CD4-positive, alpha-beta T cell (primary cell): ENCODE results near the gene MDM4. TPM values are rescaled to one million over a fixed set of nuclear protein-coding genes. Genes with fewer than 3 reads are reported as not detected.

Experiments used
- ATAC-seq: fragments of 200-7000 bp; cut with Tn5 transposase; one replicate; pipeline ENCODE4 v1.10.0; 2022; ENCODE audit warnings: mild to moderate bottlenecking; ENCODE audit not compliant: poor library complexity
- CTCF ChIA-PET: fragments of 350-600 bp; sonication (Branson Sonifier 250); formaldehyde crosslinking; loops from one replicate; lab custom pipeline; 2021; ENCODE audit warnings: antibody characterized with exemption, inconsistent platforms; lab: Charles Lee
- POLR2A ChIA-PET: fragments of 350-600 bp; sonication (Branson Sonifier 250); formaldehyde crosslinking; loops from one replicate; lab custom pipeline; 2021; ENCODE audit warnings: antibody characterized with exemption, inconsistent platforms; lab: Charles Lee
- DNase-seq, 14 experiments: peaks; one replicate each; pipeline ENCODE4 v3.0.0-alpha.2; 2013 to 2020; ENCODE audit warnings: mixed read lengths in 2 of 14
- H3K27ac ChIP-seq, 2 donors: one replicate each; pipeline versions ENCODE4 v1.5.1 to v1.7.0; 2013; ENCODE audit warnings: low read length in 2 of 2, low read depth in 1 of 2, mild to moderate bottlenecking in 1 of 2
- H3K27me3 ChIP-seq, 2 experiments: 1 replicate in 1 of 2; 2 replicates in 1 of 2; pipeline versions ENCODE4 v1.6.1 to v1.7.0; 2013; ENCODE audit warnings: low read length in 2 of 2, control low read depth in 1 of 2, mild to moderate bottlenecking in 1 of 2, moderate library complexity in 1 of 2; ENCODE audit not compliant: insufficient read depth in 2 of 2, control insufficient read depth in 1 of 2
- H3K36me3 ChIP-seq: one replicate; pipeline ENCODE4 v1.6.1; 2013; ENCODE audit warnings: low read length, control low read depth; ENCODE audit not compliant: insufficient read depth
- H3K4me1 ChIP-seq: one replicate; pipeline ENCODE4 v1.6.1; 2013; ENCODE audit warnings: low read length, control low read depth; ENCODE audit not compliant: insufficient read depth
- H3K4me3 ChIP-seq: one replicate; pipeline ENCODE4 v1.5.1; 2013; ENCODE audit warnings: mild to moderate bottlenecking, low read length, moderate library complexity
- H3K9me3 ChIP-seq, 2 experiments: 1 replicate in 1 of 2; 2 replicates in 1 of 2; pipeline versions ENCODE4 v1.6.1 to v1.7.0; 2013; ENCODE audit warnings: low read length in 2 of 2, mild to moderate bottlenecking in 2 of 2, control low read depth in 1 of 2, moderate library complexity in 1 of 2; ENCODE audit not compliant: control insufficient read depth in 1 of 2, insufficient read depth in 1 of 2
- H3K27ac Mint-ChIP-seq: one replicate; pipeline ENCODE4 v1.8.0; 2020; ENCODE audit warnings: mixed read lengths
- H3K27me3 Mint-ChIP-seq: one replicate; pipeline ENCODE4 v1.8.0; 2021; ENCODE audit warnings: mixed read lengths
- H3K36me3 Mint-ChIP-seq: one replicate; pipeline ENCODE4 v1.8.0; 2021; ENCODE audit warnings: low read depth, mixed read lengths
- H3K4me1 Mint-ChIP-seq: one replicate; pipeline ENCODE4 v1.8.0; 2021; ENCODE audit warnings: low read depth, mixed read lengths
- H3K4me3 Mint-ChIP-seq: one replicate; pipeline ENCODE4 v1.8.0; 2020; ENCODE audit warnings: mild to moderate bottlenecking, mixed read lengths
- H3K9me3 Mint-ChIP-seq: one replicate; pipeline ENCODE4 v1.8.0; 2020; ENCODE audit warnings: mixed read lengths
- CTCF ChIP-seq: fragments of 200-600 bp; IDR thresholded peaks from one replicate; pipeline ENCODE4 v1.8.0; 2022; ENCODE audit warnings: antibody characterized with exemption, mild to moderate bottlenecking
- intact Hi-C, 2 experiments: fragments of 100-400 bp; cut with DNase I in 1 of 2; cut with micrococcal nuclease in 1 of 2; formaldehyde crosslinking; loops; one replicate each; pipeline versions ENCODE4 v1.15.1 to v1.9.0; 2023 to 2025; cut with DNase I, micrococcal nuclease
- total RNA-seq, 174 experiments: library from RNA in 2 of 174; stranded (reverse) in 2 of 174; gene quantifications; one replicate each; pipeline ENCODE4 v1.2.3 and lab custom pipeline; 2021 to 2026

The MDM4 gene
- total RNA-seq, 2 experiments from 2014 or later, result 260 to 266 TPM

- no peaks in the 10 kb centered on the region for H3K9me3 Mint-ChIP-seq
These were observed 47.6 kb downstream of the MDM4 start for GRCh38 chr1:204563780-204564179.

GRCh38 chr1:204564835-204565234, 48.6 kb downstream of the MDM4 start:
- peaks cover 67% of the 10 kb centered on the region for H3K36me3 Mint-ChIP-seq
- Histone ChIP-seq H3K9me3 (no peaks in the 10 kb centered on the region), H3K4me1 (peaks cover 37% of the 10 kb centered on the region), H3K27me3 (no peaks in the 10 kb centered on the region), H3K36me3 (peaks cover 21% of the 10 kb centered on the region), H3K4me3 (no peak overlapping the region), H3K27ac (no peak overlapping the region)
- DNase-seq (peak in 4 of 14 experiments; percentile 12 to 64 (median 60)), ATAC-seq (peak; percentile 43)
- peak overlapping the region; percentile 80 for H3K27ac Mint-ChIP-seq
- no peaks in the 10 kb centered on the region for H3K9me3 Mint-ChIP-seq
- intact Hi-C loops, result loop anchor here in 1 of 2 experiments (1.0 to 5.0 kb wide), 3 partner anchors 43 to 497 kb away; no protein-coding TSS in a partner anchor
- POLR2A ChIA-PET, result interaction anchor here (0.6 to 1.9 kb wide), 5 partner anchors 30 to 974 kb away, joined by 3 to 15 read pairs (median 4); partner anchors contain the start of gene MDM4
- peaks cover 64% of the 10 kb centered on the region for H3K4me1 Mint-ChIP-seq
- H3K4me3 Mint-ChIP-seq, result no peak overlapping the region
- CTCF ChIA-PET, result interaction anchor here (1.1 to 1.9 kb wide), 5 partner anchors 18 to 242 kb away, joined by 4 to 13 read pairs (median 6); no protein-coding TSS in a partner anchor
- TF ChIP-seq CTCF, result no peak
- no peaks in the 10 kb centered on the region for H3K27me3 Mint-ChIP-seq

More at GRCh38 chr1:204563780-204564179, 47.6 kb downstream of the MDM4 start:
- peaks cover 31% of the 10 kb centered on the region for H3K36me3 ChIP-seq
- no peaks in the 10 kb centered on the region for H3K27me3 ChIP-seq
- intact Hi-C loops, result loop anchor here in 1 of 2 experiments (1.0 to 5.0 kb wide), 2 partner anchors 19 to 41 kb away; no protein-coding TSS in a partner anchor
- TF ChIP-seq CTCF, result no peak
- CTCF ChIA-PET, result interaction anchor here (0.9 to 1.6 kb wide), 4 partner anchors 60 to 244 kb away, joined by 3 to 5 read pairs (median 3); no protein-coding TSS in a partner anchor
- peak overlapping the region; percentile 80 for H3K27ac Mint-ChIP-seq
- H3K9me3 ChIP-seq, result no peaks in the 10 kb centered on the region
- no peak overlapping the region for H3K4me3 ChIP-seq
- DNase-seq (no peak), ATAC-seq (no peak)
- H3K36me3 Mint-ChIP-seq, result peaks cover 62% of the 10 kb centered on the region
- H3K4me3 Mint-ChIP-seq, result no peak overlapping the region
- no peak overlapping the region for H3K27ac ChIP-seq
- peaks cover 37% of the 10 kb centered on the region for H3K4me1 ChIP-seq
- H3K4me1 Mint-ChIP-seq, result peaks cover 61% of the 10 kb centered on the region
- POLR2A ChIA-PET, result interaction anchor here (0.6 to 1.6 kb wide), 4 partner anchors 48 to 243 kb away, joined by 3 to 8 read pairs (median 4); partner anchors contain the start of genes MDM4 and PIK3C2B
- no peaks in the 10 kb centered on the region for H3K27me3 Mint-ChIP-seq

- H3K4me1 Mint-ChIP-seq, result peaks cover 54% of the 10 kb centered on the region
These were observed 49.7 kb downstream of the MDM4 start for GRCh38 chr1:204565617-204566582.

More at GRCh38 chr1:204565617-204566582, 49.7 kb downstream of the MDM4 start:
- no peaks in the 10 kb centered on the region for H3K27me3 Mint-ChIP-seq
- TF ChIP-seq CTCF, result peak; percentile 66
- no peak overlapping the region for H3K4me3 Mint-ChIP-seq
- H3K36me3 ChIP-seq, result peaks cover 17% of the 10 kb centered on the region
- H3K36me3 Mint-ChIP-seq, result peaks cover 67% of the 10 kb centered on the region
- DNase-seq (peak; percentile 24 to 85 (median 43)), ATAC-seq (peak; percentile 87)
- peak overlapping the region; percentile 80 for H3K27ac Mint-ChIP-seq
- ChIA-PET CTCF (interaction anchor here (0.7 to 1.9 kb wide), 25 partner anchors 8 to 241 kb away, joined by 3 to 13 read pairs (median 4); partner anchors contain the start of gene MDM4), POLR2A (interaction anchor here (0.7 to 1.9 kb wide), 12 partner anchors 9 to 241 kb away, joined by 3 to 15 read pairs (median 3); partner anchors contain the start of genes MDM4 and PIK3C2B)
- H3K27ac ChIP-seq, result no peak overlapping the region
- no peaks in the 10 kb centered on the region for H3K9me3 ChIP-seq
- H3K4me1 ChIP-seq, result peaks cover 37% of the 10 kb centered on the region
- H3K9me3 Mint-ChIP-seq, result no peaks in the 10 kb centered on the region
- intact Hi-C loops, result loop anchor here (1.0 to 5.0 kb wide), 4 partner anchors 197 to 496 kb away; no protein-coding TSS in a partner anchor
- no peak overlapping the region for H3K4me3 ChIP-seq
- H3K27me3 ChIP-seq, result no peaks in the 10 kb centered on the region
